Measurements from ENCODE around the gene CCDC134.

DNA sequence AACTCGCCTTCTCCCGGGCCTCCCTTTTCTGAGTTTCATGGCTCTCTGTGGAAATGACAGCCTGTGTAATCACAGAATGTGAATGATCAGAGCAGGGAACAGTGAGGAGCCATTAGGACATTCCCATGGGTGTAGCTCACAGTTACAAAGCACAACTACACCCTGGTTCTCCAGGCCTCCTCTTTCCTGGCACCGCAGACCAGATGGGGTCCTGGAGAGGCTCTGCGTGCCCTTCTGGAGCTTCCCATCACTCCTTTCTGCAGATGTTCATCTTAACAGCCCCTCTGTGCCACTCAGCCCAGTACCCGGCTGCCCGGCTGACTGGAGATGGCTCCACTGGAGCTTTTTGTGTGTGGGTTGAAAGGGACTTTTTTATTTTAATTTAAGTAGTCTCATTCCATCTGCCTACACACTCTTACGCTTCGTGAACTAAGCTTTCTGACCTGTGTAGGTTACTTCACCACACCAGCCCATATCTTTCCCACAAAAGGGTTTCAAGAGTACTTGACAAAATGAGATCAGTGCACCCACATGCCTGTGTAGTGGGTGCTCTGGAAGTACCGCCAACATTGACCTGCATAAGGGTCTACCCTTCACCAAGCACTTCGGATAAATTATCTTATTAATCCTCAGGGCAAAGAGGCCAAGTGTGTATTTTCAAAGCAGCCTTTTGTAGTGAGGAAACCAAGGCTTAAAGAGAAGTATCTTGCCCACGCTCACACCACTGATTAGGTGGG is 62.2 kb downstream of the CCDC134 start:
- TF ChIP-seq, protein P1, sequence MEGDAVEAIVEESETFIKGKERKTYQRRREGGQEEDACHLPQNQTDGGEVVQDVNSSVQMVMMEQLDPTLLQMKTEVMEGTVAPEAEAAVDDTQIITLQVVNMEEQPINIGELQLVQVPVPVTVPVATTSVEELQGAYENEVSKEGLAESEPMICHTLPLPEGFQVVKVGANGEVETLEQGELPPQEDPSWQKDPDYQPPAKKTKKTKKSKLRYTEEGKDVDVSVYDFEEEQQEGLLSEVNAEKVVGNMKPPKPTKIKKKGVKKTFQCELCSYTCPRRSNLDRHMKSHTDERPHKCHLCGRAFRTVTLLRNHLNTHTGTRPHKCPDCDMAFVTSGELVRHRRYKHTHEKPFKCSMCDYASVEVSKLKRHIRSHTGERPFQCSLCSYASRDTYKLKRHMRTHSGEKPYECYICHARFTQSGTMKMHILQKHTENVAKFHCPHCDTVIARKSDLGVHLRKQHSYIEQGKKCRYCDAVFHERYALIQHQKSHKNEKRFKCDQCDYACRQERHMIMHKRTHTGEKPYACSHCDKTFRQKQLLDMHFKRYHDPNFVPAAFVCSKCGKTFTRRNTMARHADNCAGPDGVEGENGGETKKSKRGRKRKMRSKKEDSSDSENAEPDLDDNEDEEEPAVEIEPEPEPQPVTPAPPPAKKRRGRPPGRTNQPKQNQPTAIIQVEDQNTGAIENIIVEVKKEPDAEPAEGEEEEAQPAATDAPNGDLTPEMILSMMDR (IDR thresholded peaks at IDR 0.05; ENCODE audit: low read length): no peak
- TF ChIP-seq EZH2 (IDR thresholded peaks at IDR 0.05; ENCODE audit: borderline replicate concordance, low read length): no peak
